ENCODE results near the gene TSPAN6. TPM values are rescaled to one million over a fixed set of nuclear protein-coding genes. Genes with fewer than 3 reads are reported as not detected.

TSPAN6 gene
- total and polyA plus RNA-seq, 9 of the 15 experiments (the other 6 are each of a cell fraction or from before 2014, with no cell fraction given) = 0.04 to 0.68 (median 0.11) TPM; not detected in 6

DNA sequence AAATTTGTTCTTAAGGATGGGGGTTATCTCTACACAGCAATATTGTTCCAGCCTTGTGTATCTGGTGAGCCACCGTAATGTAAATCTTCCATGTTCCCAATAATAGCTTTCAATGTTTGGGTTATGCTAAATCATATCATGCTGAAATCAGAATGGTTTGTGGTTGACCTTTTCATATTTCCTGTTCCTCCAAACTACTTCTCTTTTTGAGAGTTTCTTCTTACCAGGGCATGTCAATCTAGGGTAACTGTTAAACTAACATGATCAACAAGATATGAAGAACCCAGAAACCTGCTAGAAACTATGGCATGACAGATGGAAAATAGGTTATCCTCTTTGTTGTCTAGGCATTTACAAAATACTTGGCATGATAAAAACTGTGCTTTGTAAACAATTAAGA, 29.9 kb downstream of the TSPAN6 start (continued):
- TF ChIP-seq, protein P1, sequence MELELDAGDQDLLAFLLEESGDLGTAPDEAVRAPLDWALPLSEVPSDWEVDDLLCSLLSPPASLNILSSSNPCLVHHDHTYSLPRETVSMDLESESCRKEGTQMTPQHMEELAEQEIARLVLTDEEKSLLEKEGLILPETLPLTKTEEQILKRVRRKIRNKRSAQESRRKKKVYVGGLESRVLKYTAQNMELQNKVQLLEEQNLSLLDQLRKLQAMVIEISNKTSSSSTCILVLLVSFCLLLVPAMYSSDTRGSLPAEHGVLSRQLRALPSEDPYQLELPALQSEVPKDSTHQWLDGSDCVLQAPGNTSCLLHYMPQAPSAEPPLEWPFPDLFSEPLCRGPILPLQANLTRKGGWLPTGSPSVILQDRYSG (tag; conservative IDR thresholded peaks at IDR 0.05; ENCODE audit: low read depth) = no peak
- TF ChIP-seq KLF10 (CRISPR knock-in tag; IDR thresholded peaks at IDR 0.05) = no peak
- no peak for TF ChIP-seq ZBED1 (IDR thresholded peaks at IDR 0.05)
- no peak for TF ChIP-seq ELF4 (CRISPR knock-in tag; IDR thresholded peaks at IDR 0.05)
- no peak for TF ChIP-seq JUND (IDR thresholded peaks at IDR 0.05; ENCODE audit: borderline replicate concordance, low read depth, low read length)
- no peak for TF ChIP-seq JUND (tag; IDR thresholded peaks at IDR 0.05; ENCODE audit: borderline replicate concordance, low read depth, low read length)
- TF ChIP-seq, protein P2, sequence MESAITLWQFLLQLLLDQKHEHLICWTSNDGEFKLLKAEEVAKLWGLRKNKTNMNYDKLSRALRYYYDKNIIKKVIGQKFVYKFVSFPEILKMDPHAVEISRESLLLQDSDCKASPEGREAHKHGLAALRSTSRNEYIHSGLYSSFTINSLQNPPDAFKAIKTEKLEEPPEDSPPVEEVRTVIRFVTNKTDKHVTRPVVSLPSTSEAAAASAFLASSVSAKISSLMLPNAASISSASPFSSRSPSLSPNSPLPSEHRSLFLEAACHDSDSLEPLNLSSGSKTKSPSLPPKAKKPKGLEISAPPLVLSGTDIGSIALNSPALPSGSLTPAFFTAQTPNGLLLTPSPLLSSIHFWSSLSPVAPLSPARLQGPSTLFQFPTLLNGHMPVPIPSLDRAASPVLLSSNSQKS (CRISPR knock-in tag; IDR thresholded peaks at IDR 0.05) = no peak
- no peak for TF ChIP-seq CCNT2 (IDR thresholded peaks at IDR 0.05; ENCODE audit: borderline replicate concordance, extremely low read depth, insufficient read length, low read depth, low read length)

DNA sequence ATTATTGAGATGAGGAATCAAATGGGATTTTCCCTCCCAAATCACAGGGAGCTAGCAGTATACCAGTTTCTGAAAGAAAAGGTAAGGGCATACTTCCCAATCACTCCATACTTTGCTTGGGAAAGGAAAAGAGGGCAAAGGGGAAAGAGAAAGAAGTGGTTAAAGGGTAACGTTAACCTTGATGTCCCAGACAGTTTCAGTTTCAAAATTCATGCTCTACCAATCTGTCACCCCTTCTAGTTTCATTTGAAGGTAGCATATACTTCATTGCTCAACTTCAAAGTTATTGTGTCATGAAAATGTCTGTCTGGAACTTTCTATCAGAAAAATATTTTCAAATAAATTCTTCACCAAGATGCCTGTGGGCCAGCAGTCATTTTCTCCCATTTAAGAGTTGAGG, 35.8 kb downstream of the TSPAN6 start:
- no TSS peak for BruUV-seq (replicated peaks)
- ChIA-PET CTCF (ENCODE audit: low intra/inter-chr PET ratio) (no interaction called here), POLR2A (no interaction called here)
- Histone ChIP-seq H3K9me1 (ENCODE audit: control insufficient read depth, insufficient read depth, low read length) (no peaks in the 10 kb centered on the region), H3K4me3 (no peak overlapping the region), H3K27me3 (ENCODE audit: control insufficient read depth in 2 of 2, insufficient read depth in 2 of 2, low read length in 2 of 2) (no peaks in the 10 kb centered on the region), H3K4me1 (replicated peaks in 1 of 2; ENCODE audit: control insufficient read depth in 2 of 2, insufficient read depth in 2 of 2, low read length in 2 of 2) (no peaks in the 10 kb centered on the region), H3K27ac (ENCODE audit: extremely low read depth, low read depth, low read length) (no peak overlapping the region), H3K4me2 (ENCODE audit: insufficient read depth, low read length) (no peak overlapping the region), H3K9ac (ENCODE audit: insufficient read depth in 1 of 2, low read depth in 2 of 2, low read length in 2 of 2) (no peak overlapping the region), H3K79me2 (ENCODE audit: control insufficient read depth, insufficient read depth, low read length) (no peaks in the 10 kb centered on the region), H2AFZ (ENCODE audit: low read depth, low read length) (no peak overlapping the region), H4K20me1 (replicated peaks; ENCODE audit: control insufficient read depth, insufficient read depth, low read length) (no peaks in the 10 kb centered on the region), H3K36me3 (ENCODE audit: control insufficient read depth, insufficient read depth, low read length) (no peaks in the 10 kb centered on the region), H3K9me3 (replicated peaks; ENCODE audit: control insufficient read depth, insufficient read depth, low read depth, low read length) (no peaks in the 10 kb centered on the region)
- 0% methylated on average over 1 of the region's 1 CpG for WGBS (ENCODE audit: insufficient coverage, low coverage, missing lambda C conversion rate)
- no peak for ATAC-seq
- TF ChIP-seq, protein P3, sequence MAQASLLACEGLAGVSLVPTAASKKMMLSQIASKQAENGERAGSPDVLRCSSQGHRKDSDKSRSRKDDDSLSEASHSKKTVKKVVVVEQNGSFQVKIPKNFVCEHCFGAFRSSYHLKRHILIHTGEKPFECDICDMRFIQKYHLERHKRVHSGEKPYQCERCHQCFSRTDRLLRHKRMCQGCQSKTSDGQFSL (CRISPR knock-in tag; IDR thresholded peaks at IDR 0.05) = no peak
- TF ChIP-seq, protein P3 (tag; IDR thresholded peaks at IDR 0.05) = no peak
- TF ChIP-seq ATF1 (CRISPR knock-in tag; IDR thresholded peaks at IDR 0.05) = no peak
- TF ChIP-seq ATF1 (tag; IDR thresholded peaks at IDR 0.05) = no peak
- no peak for TF ChIP-seq KDM4B (IDR thresholded peaks at IDR 0.05; ENCODE audit: borderline replicate concordance in 2 of 2, low read depth in 1 of 2)
- no peak for TF ChIP-seq ARID2 (IDR thresholded peaks at IDR 0.05)
- TF ChIP-seq, protein P4, sequence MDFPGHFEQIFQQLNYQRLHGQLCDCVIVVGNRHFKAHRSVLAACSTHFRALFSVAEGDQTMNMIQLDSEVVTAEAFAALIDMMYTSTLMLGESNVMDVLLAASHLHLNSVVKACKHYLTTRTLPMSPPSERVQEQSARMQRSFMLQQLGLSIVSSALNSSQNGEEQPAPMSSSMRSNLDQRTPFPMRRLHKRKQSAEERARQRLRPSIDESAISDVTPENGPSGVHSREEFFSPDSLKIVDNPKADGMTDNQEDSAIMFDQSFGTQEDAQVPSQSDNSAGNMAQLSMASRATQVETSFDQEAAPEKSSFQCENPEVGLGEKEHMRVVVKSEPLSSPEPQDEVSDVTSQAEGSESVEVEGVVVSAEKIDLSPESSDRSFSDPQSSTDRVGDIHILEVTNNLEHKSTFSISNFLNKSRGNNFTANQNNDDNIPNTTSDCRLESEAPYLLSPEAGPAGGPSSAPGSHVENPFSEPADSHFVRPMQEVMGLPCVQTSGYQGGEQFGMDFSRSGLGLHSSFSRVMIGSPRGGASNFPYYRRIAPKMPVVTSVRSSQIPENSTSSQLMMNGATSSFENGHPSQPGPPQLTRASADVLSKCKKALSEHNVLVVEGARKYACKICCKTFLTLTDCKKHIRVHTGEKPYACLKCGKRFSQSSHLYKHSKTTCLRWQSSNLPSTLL (IDR thresholded peaks at IDR 0.05) = no peak
- DNase-seq (ENCODE audit: extremely low read depth in 1 of 4, low spot score in 3 of 4) = no peak
- no peak for FAIRE-seq
- intact Hi-C loops (cut with micrococcal nuclease) = no loop called here
- in situ Hi-C loops (cut with MboI) = no loop called here
